ENCODE data around the gene FAM221B.

DNA sequence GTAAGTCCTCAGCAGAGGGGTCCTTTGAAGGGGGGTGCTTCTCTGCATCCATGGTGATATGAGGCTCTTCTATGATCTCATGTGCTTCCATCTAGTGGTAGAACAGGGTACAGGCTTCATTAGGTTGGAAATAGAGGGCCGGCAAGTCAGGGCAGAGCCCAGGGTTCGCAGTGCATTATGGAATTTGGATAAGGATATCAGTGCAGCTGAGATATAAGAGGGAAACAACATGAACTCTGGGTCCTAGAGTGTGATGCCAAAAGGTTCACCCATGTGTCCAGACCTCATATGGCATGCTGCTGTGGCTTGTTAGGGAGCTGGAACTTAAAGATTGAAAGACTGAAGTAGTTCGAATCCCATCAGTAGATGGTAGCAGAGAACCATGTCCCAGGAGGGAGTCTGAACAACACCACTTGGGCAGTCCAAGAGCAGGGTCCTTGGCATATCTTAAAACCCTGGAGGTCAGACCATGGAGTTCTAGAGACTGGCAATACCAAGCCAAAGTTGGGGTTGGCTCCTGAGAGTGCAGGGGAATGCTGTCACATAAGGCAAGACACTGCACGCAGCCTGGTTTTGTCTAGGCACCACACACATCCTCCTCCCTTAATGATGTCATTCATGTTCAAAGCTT lies 2.3 kb downstream of the FAM221B start:
- TF ChIP-seq, protein P1, sequence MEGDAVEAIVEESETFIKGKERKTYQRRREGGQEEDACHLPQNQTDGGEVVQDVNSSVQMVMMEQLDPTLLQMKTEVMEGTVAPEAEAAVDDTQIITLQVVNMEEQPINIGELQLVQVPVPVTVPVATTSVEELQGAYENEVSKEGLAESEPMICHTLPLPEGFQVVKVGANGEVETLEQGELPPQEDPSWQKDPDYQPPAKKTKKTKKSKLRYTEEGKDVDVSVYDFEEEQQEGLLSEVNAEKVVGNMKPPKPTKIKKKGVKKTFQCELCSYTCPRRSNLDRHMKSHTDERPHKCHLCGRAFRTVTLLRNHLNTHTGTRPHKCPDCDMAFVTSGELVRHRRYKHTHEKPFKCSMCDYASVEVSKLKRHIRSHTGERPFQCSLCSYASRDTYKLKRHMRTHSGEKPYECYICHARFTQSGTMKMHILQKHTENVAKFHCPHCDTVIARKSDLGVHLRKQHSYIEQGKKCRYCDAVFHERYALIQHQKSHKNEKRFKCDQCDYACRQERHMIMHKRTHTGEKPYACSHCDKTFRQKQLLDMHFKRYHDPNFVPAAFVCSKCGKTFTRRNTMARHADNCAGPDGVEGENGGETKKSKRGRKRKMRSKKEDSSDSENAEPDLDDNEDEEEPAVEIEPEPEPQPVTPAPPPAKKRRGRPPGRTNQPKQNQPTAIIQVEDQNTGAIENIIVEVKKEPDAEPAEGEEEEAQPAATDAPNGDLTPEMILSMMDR (IDR thresholded peaks at IDR 0.05), result peak; percentile 35 to 82 (median 70)
- TF ChIP-seq POLR2A (IDR thresholded peaks at IDR 0.05), result no peak

All from body of pancreas (tissue), 4 donors.